NCI-H345 treated with DMSO at 0.1 percent for 48 hours (cell line): Measurements from ENCODE around the gene ANAPC2.

ENCODE experiments used
- DNase-seq: peaks from one replicate; lab custom pipeline; 2025; ENCODE audit not compliant: unreplicated experiment; lab: John Stamatoyannopoulos, UW

The ANAPC2 gene

DNA sequence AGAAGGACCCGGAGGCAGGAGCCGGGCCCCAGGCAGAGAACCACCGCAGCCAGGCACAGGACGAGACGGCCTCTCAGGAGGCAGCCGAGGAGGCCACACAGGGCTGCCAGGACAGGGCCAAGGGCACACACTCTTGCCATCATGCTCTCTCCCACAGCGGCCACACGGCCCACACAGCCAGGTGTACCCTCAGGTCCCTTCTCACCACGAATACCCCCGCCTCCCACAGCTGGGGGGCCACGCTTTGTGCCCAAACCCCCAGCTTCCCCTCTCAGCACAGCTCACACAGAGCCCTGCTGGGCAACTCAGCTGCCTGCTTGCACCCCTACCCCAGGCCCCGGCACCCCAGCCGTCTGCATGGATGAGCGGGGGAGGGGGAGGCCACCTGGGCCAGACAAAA is 5.4 kb upstream of the ANAPC2 start:
- DNase-seq: no peak

GRCh38 chr9:137192859-137193258 is 4.5 kb upstream of the ANAPC2 start:
- DNase-seq: no peak

- no peak for DNase-seq
Measured at GRCh38 chr9:137192448-137192780, 4.1 kb upstream of the ANAPC2 start.

DNA sequence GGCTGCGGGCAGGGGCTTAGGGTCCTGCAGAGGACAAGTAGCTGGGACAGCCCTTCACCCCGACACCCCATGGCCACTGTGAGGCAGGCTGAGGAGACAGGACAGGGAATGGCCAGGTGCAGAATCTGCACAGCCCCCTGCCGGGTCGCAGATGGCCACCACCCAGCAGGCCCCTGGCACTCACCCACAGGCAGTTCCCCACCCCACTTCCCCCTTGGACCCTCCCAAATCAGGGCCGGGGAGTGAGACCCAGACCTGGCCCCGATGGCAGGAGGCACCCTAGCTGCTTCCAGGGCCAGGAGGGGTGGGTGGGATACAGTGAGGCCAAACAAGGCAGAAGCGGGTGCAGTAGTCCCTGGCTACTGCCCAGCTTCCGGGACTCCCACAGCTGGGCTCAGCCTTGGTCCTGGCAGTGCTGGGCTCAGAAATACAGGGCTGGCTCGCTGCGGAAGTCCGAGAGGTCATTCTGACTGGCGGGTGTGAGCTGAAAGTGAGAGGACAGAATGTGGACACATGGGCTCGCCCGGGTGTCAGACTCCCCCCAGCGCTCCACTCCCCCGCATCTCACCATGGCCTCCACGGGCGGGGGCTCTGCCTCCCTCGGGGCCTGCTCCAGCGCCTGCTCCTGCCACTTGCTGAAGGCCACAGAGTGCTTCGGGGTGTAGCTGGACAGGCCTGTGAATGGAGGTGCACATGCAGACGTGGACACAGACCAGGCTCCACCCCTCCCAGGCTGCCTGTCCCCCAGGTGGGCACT is 3.5 kb upstream of the ANAPC2 start:
- DNase-seq: no peak

DNA sequence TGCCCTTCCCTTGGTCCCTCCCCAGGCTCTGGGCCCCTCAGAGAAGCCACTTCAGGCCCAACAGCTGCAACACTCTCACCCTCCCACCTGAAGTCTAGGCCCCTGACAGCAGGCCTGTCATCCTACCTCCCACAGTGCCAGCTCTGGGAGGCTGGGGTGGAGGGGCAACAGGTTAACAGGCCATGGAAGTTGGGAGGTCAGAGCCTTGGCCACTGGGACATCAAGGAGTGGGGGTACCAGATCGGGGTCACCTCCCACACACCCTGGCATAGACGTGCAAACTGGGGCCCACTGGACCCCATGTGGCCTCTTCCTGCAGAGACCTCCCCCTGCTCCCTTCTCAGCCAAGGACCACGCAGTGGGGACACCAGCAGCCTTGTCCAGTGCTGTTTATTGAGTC is 2.9 kb upstream of the ANAPC2 start:
- no peak for DNase-seq

DNA sequence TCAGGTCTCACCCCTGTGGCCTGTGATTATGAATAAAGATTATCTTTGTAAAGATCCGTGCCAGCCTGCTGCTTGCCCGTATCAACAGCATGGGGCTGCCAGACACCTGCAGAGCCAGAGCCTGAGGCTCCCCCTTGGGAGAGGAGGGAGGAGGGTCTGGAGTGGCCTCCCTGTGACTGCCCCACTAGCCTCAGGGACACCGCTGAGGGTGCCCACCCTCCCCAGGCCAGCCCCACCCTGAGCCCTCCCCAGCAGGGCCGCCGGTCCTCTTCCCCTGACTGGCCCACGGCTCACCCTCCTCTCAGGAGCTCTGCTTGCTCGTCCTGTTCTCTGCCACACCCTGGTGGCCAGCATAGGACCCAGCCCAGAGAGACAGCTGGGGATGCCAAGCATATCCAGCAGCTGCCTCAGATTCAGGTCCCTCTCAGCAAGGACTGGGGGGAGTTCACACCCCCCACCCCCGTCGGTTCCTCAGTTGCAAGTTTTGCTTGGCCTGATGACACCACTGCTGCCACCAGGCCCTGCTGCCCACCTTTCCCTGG is 2.0 kb upstream of the ANAPC2 start:
- DNase-seq: no peak

- no peak for DNase-seq
Measured at GRCh38 chr9:137189297-137190295, 1.2 kb upstream of the ANAPC2 start.

DNA sequence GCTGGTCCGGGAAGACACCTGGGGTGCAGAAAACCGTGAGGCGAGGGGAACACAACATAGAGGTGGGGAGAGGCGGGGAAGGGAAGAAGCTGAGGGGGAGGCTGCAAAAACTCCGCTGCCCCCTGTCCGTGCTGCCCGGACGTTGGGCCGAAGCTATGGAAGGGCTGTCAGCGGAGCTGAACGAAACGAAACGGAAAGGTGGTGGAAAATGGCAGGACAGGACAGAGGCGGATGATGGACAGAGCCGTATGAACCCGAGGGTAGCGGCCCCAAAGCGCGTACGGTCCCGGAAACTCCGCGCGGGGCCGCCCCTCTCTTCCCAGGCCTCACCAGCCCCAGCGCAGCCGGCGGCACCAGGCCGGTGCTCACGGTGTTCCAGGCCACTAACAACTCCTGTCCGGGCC is 272 bp downstream of the ANAPC2 start:
- no peak for DNase-seq

- no peak for DNase-seq
Measured at GRCh38 chr9:137187386-137187785, 974 bp downstream of the ANAPC2 start.

GRCh38 chr9:137186385-137186784 is 2.0 kb downstream of the ANAPC2 start:
- no peak for DNase-seq

GRCh38 chr9:137185921-137186320 is 2.4 kb downstream of the ANAPC2 start:
- DNase-seq: no peak

DNA sequence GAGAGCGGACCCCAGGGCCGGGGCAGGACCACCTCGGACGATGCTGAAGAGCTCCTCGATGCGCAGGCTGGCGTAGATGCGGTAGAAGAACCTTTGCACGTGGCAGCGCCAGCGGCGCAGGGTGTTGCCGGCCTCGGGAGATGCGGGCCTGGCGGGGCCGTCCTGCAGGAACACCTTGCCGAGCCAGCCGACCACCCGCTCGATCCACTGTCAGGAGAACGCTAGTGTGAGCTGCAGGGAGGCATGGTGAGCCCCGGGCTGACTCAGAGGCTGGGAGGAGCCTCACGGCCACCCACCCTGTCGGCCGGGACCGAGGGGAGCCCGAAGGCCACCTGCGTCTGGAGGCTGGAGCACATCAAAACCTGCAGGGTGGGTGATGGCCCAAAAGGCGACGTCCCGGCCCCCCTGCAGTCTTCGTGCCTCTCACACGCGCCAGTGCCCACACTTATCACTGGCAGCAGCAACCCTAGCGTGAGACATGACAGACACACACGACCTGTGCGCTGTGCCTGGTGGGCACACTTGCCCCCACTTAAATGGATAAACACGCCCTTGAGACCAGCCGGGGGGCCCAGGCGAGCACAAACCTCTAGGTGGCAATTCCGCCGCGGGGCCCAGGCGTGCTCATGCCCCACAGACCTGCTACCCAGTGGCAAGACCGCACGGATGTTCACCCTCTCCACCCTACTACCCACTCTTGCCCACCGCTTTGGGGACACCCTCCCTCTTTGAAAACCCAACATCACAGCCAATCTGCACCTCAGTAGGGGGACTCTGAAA is 3.3 kb downstream of the ANAPC2 start:
- no peak for DNase-seq

GRCh38 chr9:137183980-137184595 is 4.3 kb downstream of the ANAPC2 start:
- no peak for DNase-seq

GRCh38 chr9:137182836-137183235 is 5.5 kb downstream of the ANAPC2 start:
- DNase-seq: no peak

DNA sequence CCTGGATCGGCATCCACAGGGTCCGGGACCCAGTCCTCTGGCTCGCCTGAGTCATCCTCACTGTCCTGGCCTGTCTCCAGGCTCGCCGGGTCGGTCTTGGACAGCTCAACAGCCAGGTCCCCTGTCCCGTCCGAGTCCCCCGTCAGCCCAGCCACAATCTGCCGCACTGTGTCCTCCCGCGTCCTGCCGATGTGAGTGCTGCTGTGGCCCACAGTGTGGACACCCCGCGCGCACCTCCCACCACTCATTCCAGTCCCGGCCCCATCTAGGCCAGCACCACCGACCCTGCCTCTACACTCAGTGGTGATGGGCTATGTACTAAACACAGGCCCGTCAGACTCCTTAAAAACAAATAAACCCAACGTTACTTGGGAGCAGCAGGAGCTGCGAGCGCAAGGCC is 6.7 kb downstream of the ANAPC2 start:
- DNase-seq: no peak

GRCh38 chr9:137180491-137180890 is 7.9 kb downstream of the ANAPC2 start:
- no peak for DNase-seq

DNA sequence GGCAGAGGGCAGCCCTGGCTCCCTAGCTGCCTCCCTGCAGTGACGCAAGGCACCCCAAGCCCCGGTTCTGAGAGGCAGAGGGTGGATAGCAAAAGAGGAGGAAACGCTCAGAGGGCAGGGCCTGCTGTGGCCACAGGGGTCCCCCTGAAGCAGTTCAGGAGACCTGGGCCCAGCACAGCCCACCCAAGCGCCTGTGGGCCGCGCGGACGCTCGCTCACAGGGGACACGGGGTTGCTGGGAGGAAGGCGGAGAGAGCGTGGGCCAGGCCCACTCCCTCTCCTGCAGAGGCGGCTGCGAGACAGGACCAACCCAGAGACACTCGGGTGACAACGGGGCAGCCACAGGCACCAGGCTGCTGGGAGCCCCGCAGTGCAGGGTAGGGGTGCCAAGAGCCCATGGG is 8.6 kb downstream of the ANAPC2 start:
- DNase-seq: no peak

DNA sequence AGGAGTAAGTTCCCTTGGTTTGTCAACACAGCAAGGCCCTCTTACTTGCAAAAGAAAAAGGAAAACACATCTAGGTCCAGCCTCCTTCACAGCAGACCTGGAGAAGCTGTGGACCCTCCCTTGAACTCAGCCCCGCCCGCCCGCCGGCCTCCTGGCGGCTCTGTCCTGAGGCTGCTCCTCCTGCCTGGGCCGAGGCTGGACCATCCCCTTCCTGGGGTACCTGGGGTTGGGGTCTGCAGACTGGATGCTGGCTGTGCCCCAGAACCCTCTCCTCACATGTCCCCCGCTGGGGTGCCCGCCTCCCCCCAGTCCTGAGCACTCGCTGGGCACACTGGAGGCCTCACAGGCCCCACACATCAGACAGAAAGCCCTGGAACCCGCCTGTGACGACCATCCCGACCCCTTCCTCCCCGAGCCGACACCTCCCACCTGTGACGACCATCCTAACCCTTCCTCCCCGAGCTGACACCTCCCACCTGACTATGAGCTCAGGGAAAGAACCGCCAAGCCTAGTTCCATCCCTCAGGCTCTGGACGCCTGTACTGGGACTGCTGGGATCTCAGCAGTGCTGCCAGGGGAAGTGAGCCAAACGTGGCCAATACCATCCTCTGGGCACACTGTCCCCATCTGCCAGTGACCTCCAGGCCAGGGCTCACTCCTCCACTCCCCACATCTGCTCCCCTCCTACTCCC is 9.3 kb downstream of the ANAPC2 start:
- DNase-seq: no peak

GRCh38 chr9:137178201-137178938 is 10.0 kb downstream of the ANAPC2 start:
- no peak for DNase-seq
